Tongue (tissue), 2 donors: ENCODE data around the gene FAAP100. TPM values are rescaled to one million over a fixed set of nuclear protein-coding genes. Genes with fewer than 3 reads are reported as not detected.

Experiments used
- DNase-seq: peaks from one replicate; pipeline ENCODE4 v3.0.0-alpha.2; 2015
- total RNA-seq: library from RNA; depleted of rRNA; stranded (reverse); fragments of >200 nt; gene quantifications from one replicate; pipeline ENCODE4 v1.2.3, GENCODE V29; 2014

FAAP100 gene
- total RNA-seq, 1 donor from 2014 or later = 17.8 TPM

DNA sequence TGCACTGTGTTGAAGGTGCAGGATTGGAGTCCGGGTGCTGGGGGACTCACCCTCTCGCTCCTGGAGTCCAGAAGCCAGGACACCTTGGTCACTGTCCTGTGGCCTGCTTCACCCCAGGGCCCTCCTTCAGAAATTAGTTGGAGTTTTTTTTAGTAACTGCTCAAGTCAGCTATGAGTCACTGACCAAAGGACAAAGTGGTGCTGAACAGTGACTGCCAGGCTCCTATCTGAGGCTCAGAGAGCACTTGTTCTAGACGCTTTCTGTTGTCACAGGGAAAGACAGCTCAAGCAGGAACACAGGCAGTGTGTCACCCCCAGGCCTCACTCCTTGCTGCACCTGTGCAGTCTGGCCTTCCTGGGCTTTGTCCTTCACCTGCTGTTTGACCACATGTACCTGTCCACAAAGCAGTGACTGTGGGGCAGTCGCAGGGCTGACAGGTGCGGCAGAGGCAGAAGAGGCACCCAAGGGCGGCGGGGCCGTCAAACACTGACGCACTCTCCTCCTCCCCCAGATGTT lies 4.1 kb upstream of the FAAP100 start:
- DNase-seq = no peak

DNA sequence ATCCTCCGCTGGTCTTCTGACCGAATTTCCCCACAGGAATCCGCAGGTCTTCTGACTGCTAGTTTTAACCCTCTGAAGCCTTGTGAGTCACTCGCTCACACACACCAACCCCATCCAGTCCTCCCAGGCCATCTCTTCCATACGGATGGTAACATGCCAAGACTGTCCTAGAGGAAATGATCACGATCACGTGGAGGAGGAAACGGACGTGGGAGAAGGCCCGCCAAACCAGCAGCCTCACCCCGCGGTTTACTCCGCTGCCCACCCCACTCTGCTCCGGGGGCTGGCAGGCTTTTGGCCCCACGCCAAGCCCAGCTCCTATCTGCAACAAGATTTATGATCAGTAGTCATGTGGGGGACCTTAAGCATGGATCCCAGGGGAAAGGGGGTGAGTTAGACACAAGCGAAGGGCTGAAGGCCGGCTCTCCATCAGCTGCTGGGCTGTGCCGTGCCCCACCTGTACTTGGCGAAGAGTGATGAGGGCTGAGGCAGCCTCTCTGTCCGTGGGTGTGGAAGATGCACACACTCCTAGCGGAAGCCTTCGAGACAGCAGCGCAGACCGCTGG lies 1.5 kb upstream of the FAAP100 start:
- no peak for DNase-seq

DNA sequence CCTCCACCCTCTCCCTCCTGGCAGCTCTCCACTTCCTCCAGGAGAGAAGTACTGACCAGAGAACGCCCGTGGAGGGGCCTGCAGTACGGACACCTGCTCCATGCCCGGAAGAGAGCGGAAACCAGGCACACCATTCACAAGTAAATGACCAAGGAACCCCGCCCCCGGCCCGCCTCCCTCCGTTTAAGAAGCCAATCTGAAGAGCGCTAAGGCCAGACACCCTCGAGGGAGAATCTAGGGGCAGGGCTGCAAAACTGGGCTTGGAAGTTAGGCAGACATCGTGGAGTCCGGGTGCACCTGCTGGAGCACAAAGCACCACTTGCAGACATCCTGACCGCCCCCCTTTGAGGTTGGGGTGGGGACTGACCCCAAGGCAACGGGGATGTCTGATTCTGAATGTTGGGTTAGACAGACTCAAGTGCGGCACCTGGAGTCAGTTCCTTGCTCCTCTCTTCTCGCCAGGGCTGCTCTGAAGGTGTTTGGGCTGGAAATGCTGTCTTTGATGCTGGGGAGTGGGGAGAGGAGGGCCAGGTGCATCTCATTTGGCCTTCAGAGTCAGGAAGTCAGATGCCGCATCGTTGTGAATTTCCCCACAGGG lies 964 bp upstream of the FAAP100 start:
- DNase-seq = peak; percentile 81

DNA sequence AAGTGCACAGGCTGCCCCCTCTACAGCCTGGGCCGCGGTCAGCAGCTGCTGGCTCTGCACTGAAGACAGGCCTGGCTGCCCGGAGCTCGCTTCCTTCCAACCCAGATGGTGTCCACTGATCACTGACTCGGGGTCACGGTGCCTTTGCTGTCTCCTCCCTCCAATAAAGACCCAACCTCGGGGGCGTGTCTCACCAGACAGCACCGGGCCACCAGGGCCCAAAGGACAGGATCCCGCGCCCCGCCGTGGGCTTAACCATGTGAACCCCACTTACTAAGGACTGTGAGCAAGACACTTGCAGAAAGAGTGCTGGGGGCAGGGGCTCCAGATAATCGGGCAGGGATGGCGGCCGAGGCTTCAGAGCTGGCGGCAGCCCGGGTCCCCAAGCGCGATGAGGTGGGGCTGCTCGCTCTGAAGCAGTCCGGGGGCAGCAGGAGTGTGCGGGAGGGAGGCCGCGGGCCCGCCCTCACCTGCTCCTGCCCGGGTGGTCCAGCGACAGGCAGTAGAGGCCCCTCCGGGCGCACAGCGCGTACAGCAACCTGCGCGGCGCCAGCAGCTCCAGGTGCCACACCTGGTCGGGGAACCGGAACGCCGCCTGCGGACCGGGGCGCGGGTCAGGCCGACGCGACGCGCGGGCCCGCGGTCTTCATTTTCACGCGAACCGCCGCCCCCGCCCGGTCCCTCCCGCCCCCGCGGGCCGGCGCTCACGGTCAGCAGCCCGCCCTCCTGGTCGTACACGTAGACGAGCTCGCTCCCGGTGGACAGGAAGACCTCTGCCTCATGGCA lies 502 bp downstream of the FAAP100 start:
- peak; percentile 36 for DNase-seq

DNA sequence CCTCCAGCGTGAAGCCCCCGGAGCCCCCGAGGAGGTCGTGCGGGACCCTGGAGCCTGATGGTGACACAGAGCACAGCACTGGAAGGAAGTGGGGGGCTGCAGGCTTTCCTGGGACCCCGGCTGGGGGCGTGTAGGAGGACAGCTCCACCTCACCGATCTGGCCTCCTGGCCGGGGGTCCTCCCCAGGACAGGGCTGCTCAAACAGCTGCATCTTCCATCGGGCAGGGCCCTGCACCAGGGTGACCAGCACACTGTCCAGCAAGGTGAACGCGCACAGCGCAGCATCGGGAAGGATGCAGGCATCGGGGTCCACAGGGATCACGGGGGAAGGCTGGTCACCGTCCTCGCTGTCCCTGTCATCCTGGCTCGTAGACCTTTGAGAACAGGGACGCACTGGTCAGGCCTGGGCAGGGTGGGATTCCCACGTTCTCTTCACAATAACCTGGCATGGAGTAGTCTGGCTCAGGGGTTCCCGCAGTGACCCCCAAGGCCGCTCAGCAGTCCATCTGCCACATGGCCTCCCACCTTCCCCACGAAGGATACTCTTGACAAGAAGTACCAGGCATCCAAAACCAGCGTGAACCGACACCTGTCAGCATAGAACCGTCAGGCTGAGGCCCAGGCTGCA lies 1.2 kb downstream of the FAAP100 start:
- no peak for DNase-seq

DNA sequence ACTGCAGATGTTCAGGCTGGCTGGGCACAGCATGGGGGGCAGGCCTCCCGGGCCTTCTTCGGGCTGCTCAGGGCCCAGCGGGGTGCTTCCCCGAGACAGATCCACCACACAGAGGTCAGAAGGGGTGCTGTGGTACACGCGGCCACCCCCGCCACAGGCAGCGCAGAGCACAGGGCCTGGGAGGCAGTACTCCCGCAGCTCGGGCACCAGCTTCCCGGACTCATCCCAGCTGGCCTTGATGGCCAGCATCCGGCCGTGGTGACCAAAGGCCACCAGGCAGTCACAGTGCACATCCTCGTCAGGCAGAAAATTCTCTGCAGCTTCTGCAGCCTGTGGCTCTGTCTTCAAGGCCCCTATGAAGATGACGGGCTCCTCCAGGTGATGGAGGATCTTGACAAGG lies 1.9 kb downstream of the FAAP100 start:
- DNase-seq = no peak

DNA sequence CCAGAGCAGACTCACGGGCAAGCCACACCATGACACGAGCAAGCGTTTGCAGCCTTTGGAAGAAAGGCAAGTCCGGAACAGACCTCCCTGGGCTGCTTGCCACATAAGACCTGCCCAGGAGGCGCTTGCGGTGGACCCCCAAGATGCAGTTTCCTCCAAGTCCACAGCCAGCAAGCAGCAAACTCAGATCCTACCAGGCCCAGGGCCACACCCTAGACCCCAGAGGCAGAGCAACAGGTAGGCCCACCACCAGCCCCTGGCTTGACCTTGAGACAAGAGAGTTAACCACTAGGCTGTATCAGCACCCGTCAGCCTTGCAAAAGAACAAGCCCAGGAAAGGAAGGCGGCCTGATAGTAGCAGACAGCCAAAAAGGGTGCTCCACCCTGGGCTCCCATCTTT lies 2.3 kb downstream of the FAAP100 start:
- no peak for DNase-seq

DNA sequence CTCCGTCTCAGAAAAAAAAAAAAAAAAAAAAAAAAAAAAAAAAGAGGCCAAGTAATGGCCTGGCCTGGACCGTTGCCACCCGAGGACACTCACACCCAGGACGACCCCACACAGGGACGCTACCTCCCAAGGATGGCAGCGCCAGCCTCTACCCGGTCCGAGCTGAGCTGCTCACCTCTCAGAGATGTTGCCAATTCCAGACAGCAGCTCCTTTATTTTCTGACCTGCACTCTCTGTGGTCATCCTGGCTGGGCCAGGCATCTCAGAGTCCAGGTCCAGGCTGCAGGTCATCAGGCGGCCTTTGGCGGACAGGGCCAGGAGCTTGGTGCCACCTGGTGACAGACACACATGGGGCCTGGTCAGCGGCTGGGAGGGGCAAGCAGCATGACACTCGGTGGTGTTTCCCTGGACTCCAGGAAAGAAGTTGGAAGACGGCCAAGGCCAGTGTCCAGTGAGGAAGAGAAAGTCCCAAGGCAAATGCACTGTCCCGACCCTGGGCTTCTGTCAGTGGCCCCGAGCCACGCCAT lies 3.1 kb downstream of the FAAP100 start:
- no peak for DNase-seq

DNA sequence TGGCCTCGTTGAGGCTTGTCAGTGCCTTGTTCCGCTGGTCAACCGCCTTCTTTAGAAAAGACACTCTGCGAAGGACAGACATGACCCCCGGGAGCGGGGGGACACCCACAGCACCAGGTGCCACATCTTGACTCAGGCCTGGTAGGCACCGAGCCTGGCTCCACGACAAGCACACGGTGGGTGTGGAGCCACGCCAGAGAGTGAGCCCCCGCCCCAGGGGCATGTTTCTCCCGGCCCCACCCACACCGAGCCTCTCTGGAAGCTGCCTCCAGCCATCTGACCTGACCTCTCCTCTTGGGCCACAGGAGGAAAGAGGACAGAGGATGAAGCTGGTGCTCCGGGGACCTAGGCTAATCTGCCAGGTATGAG lies 4.6 kb downstream of the FAAP100 start:
- no peak for DNase-seq

DNA sequence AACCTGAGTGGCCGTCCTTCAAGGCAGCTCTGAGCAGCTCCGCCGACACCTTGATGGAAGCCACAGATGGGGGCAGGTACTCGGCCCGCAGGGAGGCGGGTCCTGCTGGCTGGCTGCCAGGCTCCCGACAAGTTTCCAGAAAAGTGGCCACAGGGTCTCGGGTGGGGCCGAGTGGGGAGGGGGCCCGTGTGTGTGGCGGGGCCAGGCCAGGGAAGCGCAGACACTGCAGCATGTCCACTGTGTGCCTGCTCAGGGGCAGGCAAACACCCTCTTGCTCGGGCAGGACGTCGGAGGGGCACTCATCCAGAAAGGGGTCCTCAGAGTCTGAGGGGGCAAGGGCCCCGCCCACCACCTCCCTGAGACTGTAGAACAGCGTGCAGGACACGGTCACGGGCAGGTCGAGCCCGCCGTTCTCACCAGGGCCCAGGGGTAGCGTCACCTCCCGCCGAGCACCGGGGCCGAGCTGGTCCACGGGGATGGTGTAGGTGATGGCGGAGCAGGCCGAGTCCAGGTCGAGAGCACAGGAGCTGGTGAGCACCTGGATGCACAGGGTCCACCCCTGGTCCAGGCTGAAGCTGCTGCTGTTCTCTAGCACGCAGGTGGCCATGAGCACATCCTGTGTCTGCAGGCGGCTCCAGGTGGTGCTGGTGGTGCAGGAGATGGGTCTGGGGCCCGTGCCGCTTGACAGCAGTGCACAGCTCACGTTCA lies 5.1 kb downstream of the FAAP100 start:
- no peak for DNase-seq

DNA sequence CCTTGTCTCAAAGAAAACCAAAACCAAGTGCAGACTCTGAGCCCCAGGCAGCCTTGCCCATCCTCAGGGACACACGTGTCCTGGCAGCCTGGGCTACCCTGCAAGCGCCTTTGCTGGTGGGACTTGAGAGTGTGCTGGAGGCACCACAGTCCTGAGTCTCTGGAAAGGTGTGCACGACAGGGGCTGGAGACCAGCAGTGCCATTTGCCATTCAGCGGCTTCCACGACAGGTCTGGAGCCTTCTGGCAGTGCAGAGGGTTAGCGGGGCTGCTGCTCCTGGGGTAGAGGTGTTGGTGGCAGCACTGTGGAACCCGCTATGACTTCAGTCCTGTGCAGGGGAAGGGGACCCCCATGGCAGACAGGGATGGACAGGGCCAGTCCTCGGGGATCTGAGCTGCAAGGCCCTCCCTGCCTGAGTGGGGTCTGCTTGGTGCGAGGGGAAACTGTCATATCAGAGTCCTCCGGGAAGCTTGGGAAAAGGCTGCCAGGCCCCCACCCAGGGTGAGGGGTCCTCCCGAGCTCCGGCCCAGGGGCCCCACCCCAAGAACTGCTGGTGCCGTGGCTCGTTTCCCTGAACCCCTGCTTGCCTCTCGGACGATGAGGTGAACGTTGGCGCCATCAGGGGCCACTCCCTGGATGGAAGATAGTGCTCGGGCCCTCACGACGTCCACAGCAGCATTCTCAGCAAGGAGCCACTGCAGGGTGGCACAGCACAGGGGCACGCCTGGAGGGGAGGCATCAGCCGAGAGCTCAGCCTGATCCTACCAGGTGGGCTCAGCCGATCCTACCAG lies 6.8 kb downstream of the FAAP100 start:
- DNase-seq = no peak

DNA sequence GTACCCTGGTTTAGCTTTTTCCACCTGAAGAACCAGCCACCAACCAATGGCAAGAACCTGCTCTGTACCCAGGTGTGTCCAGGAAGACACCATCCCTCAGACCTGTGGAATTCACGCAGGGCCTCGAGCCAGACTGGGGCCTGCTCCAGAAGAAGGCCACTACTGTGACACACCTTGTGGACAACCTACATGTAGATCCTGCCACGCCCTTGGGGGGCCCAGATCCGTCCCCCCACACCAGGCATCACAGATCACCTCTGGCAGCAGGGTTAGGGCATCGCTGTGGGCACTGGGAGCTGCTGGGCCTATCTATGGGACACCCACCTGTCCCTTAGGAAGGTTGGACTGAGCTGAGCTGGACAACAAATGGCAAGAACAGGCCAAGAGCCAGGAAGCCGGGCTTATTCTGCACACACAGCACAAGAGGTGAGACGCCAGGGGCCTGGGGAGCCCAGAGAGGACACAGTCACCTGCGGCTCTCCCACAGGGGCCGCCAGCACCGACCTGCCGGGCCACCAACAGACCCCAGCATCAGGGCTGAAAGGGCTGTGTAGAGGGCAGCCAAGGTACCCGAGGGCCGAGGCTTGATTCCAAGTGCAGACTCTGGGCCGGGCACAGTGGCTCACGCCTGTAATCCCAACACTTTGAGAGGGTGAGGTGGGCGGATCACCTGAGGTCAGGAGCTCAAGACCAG lies 7.7 kb downstream of the FAAP100 start:
- DNase-seq = no peak

DNA sequence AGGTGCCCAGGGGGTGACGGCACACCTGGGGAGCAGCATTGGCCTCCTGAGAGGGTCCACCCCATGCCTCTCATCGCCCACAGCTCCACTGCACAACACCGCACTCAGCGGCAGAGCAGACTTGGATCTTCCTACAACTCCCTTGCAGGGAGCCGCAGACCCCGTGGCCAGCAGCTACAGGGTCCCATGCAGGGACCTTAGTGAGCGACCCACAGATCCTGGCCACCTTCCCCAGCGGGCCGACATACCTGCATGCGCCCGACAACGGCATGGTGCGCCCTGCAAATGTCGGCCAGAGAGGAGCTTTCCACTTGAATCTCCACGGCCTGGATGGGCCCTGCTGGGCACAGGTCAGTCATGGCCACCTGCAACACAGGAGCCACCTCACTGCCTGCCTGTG lies 8.4 kb downstream of the FAAP100 start:
- DNase-seq = no peak

DNA sequence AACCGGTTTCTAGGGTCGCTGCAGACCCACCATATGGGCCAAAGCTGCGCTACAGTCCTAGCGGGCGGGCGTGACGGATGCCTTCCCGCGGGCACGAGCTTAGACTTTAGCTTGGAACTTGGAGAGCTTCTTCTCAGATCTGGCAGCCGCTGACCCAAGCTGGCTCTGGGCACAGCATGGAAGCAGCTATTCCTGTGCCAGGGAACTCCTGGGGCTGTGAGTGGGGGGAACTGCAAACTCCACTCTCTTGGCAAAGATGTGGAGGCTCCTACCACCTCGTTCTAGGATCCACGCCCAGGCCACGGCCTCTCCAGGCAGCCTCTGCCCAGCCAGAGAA lies 8.8 kb downstream of the FAAP100 start:
- no peak for DNase-seq

DNA sequence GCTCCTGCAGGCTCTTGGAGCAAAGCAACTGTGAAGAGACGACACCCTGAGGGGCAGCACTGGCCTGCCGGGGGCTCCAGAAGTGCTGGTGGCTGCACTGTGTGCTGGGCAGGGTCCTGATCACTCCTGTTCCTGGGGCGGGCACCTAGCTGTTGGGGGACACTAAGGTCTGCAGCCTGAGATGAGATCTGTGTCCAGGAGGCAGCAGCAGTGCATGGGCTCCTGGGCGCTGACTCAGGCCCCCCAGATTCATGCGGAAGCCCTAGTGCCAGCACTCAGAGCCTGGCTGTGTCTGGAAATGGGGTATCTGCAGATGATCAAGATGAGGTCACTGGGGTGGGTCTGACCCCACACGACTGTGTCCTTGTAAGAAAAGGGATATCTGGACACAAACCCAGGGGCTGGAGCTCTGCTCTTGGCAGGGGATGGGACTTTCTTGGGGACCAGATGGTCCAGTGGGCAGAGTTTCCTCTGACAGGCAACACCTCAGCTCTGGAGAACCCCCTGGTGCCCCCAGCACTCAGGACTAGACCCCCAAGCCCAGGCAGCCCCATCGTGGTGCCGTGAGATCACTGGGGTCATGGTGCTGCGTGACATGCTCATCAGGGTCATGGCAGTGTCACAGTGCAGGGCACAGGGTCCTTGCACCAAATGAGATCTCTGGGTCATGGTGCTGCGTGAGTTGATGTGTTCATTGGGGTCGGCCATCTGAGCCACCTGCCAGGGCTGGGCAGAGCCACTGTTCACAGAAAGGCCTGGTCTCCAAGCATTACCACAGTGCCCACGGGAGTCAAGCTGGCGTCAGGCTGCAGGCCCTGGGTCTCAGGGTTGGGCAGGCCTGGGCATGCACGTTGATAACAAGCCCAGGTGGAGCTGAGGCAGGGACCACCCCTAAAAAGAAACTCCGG lies 9.5 kb downstream of the FAAP100 start:
- DNase-seq = no peak

DNA sequence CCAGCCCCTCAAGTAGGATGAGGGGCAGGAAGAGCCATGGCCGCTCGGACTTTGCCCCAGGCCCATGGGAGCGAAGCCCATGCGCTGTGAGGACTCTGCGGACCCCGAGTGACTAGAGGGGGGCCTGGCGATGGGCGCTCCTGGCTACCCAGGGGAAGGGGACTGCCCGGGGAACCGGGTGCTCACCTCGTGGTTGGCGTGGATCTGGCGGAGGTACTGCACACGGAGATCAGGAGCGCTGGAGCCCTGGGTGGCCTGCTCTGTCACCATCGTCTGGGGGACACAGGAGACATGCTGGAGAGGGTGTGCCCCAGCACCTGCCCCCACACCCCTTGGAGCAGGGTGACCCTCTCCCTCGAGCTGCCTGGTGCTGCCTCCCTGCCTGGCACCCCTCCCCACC lies 11.0 kb downstream of the FAAP100 start:
- DNase-seq = no peak

DNA sequence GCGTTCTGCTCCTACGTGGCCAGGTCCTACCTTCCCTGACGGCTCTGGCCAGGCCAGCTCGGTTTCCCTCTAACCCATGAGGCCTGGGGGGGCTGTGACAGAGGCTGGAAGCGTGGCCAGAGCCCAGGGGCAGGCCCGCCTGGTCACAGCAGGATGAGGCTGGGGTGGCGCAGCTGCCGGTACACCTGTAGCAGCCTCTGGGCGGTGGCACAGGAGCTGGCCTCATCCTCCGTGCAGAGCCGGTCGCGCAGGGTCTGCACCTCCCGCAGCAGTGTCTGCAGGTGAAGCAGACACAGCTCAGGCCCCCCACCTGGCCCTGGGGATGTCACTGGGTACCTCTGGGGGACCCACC lies 11.5 kb downstream of the FAAP100 start:
- DNase-seq = no peak

DNA sequence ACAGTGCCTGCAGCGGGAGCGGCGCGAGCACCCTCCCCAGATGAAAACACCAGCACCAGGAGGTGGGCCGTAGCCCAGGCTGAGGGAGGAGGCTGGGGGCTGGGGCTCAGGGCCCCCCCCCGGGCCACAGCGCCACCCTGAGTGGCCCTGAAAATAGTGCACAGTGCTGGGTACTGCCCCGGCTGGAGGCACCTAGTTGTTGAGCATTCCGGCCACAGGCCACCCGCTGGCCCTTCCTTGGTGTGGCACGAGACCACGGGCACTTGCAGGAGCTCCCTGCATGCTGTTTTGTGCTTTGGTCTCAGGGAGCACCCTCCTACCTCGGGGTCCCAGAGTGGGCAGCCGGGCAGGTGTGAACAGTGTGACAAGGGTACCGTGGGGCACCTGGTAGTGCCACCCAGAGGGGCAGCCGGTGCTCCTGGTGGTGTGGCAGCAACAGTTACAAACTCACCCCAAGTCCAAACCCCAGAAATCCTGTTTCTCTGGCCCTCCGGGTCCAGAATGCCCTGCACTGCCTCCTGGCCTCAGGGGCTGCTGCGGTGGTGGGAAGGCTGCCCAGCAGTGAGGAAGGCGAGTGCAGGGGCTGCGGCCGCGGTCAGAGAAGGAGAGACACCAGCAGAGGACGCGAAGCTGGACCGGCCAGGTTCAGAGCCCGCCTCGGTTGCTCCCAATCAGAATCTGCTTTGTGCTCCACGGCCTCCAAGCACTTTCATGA lies 12.0 kb downstream of the FAAP100 start:
- DNase-seq = no peak

DNA sequence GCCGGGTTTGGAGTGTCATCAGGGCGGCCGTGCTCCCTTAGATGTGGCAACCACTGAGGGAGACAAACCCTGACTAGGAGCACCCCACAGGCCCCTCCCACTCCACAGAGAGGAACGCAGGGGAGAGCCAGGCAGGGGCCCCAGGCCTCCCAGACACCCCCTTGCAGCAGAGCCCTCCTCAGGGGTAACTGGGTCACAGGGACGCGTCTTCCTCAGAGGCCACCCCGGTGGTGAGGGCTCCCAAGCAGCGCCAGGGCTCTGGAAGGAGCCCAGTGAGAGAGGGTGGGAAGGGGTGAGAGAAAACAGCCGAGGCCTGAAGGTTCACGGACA lies 12.6 kb downstream of the FAAP100 start:
- DNase-seq = no peak
